ENCODE data around the gene PNPLA6. TPM values are rescaled to one million over a fixed set of nuclear protein-coding genes. Genes with fewer than 3 reads are reported as not detected.

The PNPLA6 gene
- total and polyA plus RNA-seq, 2 of the 13 experiments (the other 11 are each of a cell fraction or from before 2014, with no cell fraction given): 24.9 to 28.2 TPM

DNA sequence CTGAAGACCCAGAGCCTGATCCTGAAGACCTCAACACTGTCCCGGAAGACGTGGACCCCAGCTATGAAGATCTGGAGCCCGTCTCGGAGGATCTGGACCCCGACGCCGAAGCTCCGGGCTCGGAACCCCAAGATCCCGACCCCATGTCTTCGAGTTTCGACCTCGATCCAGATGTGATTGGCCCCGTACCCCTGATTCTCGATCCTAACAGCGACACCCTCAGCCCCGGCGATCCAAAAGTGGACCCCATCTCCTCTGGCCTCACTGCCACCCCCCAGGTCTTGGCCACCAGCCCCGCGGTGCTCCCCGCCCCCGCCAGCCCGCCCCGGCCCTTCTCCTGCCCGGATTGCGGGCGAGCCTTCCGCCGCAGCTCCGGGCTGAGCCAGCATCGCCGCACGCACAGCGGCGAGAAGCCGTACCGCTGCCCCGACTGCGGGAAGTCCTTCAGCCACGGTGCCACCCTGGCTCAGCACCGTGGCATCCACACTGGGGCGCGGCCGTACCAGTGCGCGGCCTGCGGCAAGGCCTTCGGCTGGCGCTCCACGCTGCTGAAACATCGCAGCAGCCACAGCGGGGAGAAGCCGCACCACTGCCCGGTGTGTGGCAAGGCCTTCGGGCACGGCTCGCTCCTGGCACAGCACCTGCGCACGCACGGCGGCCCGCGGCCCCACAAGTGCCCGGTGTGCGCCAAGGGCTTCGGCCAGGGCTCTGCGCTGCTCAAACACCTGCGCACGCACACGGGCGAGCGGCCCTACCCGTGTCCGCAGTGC is 16.0 kb upstream of the PNPLA6 start:
- POLR2A ChIA-PET: no interaction called here
- DNase-seq (ENCODE audit: low spot score) (no peak), ATAC-seq (no peak), FAIRE-seq (no peak)
- CTCF ChIA-PET (ENCODE audit: low intra/inter-chr PET ratio, low total read pairs): no interaction called here
- Histone ChIP-seq H3K4me2 (ENCODE audit: low read depth, low read length) (no peak overlapping the region), H3K36me3 (replicated peaks in 1 of 2; ENCODE audit: control insufficient read depth in 1 of 2, insufficient read depth in 2 of 2, low read length in 2 of 2) (no peaks in the 10 kb centered on the region), H3K9me3 (ENCODE audit: low read length) (no peaks in the 10 kb centered on the region), H4K20me1 (ENCODE audit: insufficient read depth, low read length) (no peaks in the 10 kb centered on the region), H2AFZ (ENCODE audit: low read length) (no peak overlapping the region), H3K4me3 (replicated peaks in 1 of 3; ENCODE audit: insufficient read depth in 1 of 3, low read depth in 2 of 3, low read length in 3 of 3) (no peak overlapping the region), H3K79me2 (ENCODE audit: insufficient read depth, low read length) (no peaks in the 10 kb centered on the region), H3K4me1 (ENCODE audit: insufficient read depth, low read length) (peaks cover 33% of the 10 kb centered on the region), H3K9ac (ENCODE audit: insufficient read depth, low read depth, low read length) (no peak overlapping the region), H3K27ac (ENCODE audit: extremely low read length, insufficient read depth, low read length) (no peak overlapping the region), H3K27me3 (ENCODE audit: control insufficient read depth in 1 of 2, insufficient read depth in 2 of 2, low read length in 2 of 2) (no peaks in the 10 kb centered on the region)
- WGBS (ENCODE audit: low lambda C conversion rate): 97% methylated on average over 22 of the region's 74 CpGs
- 0 out of 2 replicates have a peak, but pooled peaks have one; percentile 60 for TF ChIP-seq RBFOX2 (IDR thresholded peaks at IDR 0.05; ENCODE audit: low read depth, low read length)
- TF ChIP-seq CENPT (CRISPR knock-in tag; IDR thresholded peaks at IDR 0.05; ENCODE audit: low read depth): no peak
- in situ Hi-C loops (cut with HindIII; ENCODE audit: extremely low pct_ligation_motif_present, low pct_unique_long_range_greater_than_20kb): no loop called here
- no TSS peak for BruUV-seq (replicated peaks)
- intact Hi-C loops (cut with micrococcal nuclease; ENCODE audit: unreplicated experiment): no loop called here

DNA sequence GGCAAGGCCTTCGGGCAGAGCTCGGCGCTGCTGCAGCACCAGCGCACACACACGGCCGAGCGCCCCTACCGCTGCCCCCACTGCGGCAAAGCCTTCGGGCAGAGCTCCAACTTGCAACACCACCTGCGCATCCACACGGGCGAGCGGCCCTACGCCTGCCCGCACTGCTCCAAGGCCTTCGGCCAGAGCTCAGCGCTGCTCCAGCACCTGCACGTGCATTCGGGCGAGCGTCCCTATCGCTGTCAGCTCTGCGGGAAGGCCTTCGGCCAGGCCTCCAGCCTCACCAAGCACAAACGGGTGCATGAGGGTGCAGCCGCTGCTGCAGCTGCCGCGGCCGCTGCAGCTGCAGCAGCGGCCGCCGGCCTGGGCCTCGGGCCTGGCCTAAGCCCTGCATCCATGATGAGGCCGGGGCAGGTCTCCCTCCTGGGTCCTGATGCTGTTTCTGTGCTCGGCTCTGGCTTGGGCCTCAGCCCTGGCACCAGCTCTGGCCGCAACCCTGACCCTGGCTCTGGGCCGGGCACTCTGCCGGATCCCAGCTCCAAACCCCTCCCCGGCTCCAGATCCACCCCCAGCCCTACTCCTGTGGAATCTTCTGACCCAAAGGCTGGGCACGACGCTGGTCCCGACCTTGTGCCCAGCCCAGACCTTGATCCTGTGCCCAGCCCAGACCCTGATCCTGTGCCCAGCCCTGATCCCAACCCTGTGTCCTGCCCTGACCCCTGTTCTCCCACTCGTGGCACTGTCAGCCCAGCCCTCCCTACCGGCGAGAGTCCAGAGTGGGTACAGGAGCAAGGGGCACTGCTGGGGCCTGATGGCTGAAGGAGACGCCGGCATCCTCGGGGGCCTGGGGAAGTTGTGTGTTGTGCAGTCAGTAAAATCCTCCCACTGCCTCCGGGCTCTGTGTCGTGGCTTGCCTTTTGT is 15.1 kb upstream of the PNPLA6 start:
- DNase-seq (ENCODE audit: low spot score): no peak
- H3K9ac ChIP-seq (ENCODE audit: insufficient read depth, low read depth, low read length): no peak overlapping the region
- H3K36me3 ChIP-seq (replicated peaks in 1 of 2; ENCODE audit: control insufficient read depth in 1 of 2, insufficient read depth in 2 of 2, low read length in 2 of 2): peaks cover 0 to under 1% of the 10 kb centered on the region in 2 experiments; a peak in 2 of 5 replicates
- ATAC-seq: no peak
- ChIA-PET POLR2A (no interaction called here), CTCF (ENCODE audit: low intra/inter-chr PET ratio, low total read pairs) (no interaction called here)
- H3K27ac ChIP-seq (ENCODE audit: extremely low read length, insufficient read depth, low read length): no peak overlapping the region
- no peak overlapping the region for H2AFZ ChIP-seq (ENCODE audit: low read length)
- H3K27me3 ChIP-seq (ENCODE audit: control insufficient read depth in 1 of 2, insufficient read depth in 2 of 2, low read length in 2 of 2): no peaks in the 10 kb centered on the region
- H3K9me3 ChIP-seq (ENCODE audit: low read length): no peaks in the 10 kb centered on the region
- in situ Hi-C loops (cut with HindIII; ENCODE audit: extremely low pct_ligation_motif_present, low pct_unique_long_range_greater_than_20kb): no loop called here
- H3K4me1 ChIP-seq (ENCODE audit: insufficient read depth, low read length): peaks cover 27% of the 10 kb centered on the region
- intact Hi-C loops (cut with micrococcal nuclease; ENCODE audit: unreplicated experiment): no loop called here
- no peak for FAIRE-seq
- TF ChIP-seq ARNTL (CRISPR knock-in tag; IDR thresholded peaks at IDR 0.05) (no peak), AGO2 (optimal IDR thresholded peaks at IDR 0.05; ENCODE audit: low read depth, low read length) (peak; percentile 78), PAX8 (CRISPR knock-in tag; IDR thresholded peaks at IDR 0.05; ENCODE audit: borderline replicate concordance) (no peak), ZC3H13 (CRISPR knock-in tag; IDR thresholded peaks at IDR 0.05) (peak; percentile 79), CBFB (CRISPR knock-in tag; IDR thresholded peaks at IDR 0.05) (no peak), RBFOX2 (IDR thresholded peaks at IDR 0.05; ENCODE audit: low read depth, low read length) (peak; percentile 56)
- no TSS peak for BruUV-seq (replicated peaks)
- no peaks in the 10 kb centered on the region for H4K20me1 ChIP-seq (ENCODE audit: insufficient read depth, low read length)
- H3K4me2 ChIP-seq (ENCODE audit: low read depth, low read length): no peak overlapping the region
- no peak overlapping the region for H3K4me3 ChIP-seq (replicated peaks in 1 of 3; ENCODE audit: insufficient read depth in 1 of 3, low read depth in 2 of 3, low read length in 3 of 3)
- H3K79me2 ChIP-seq (ENCODE audit: insufficient read depth, low read length): no peaks in the 10 kb centered on the region
- 92% methylated on average over 15 of the region's 51 CpGs for WGBS (ENCODE audit: low lambda C conversion rate)

Measured in HepG2 (cell line).